ENCODE results near the gene SLC46A2. TPM values are rescaled to one million over a fixed set of nuclear protein-coding genes. Genes with fewer than 3 reads are reported as not detected.
A peak's percentile ranks its signal among the peaks of the same experiment; 100 is the strongest.

SLC46A2 gene
- total RNA-seq: not detected
- 0.09 TPM for total RNA-seq (2013)
- total RNA-seq: 0 to 0.18 (median 0) reads per million in 29 experiments

GRCh38 chr9:112890106-112891081, at the start of gene SLC46A2:
Gene SLC46A2 (minus strand): TSS chr9:112890876. CDS start chr9:112890681, 195 bp downstream.
- Mint-ChIP-seq H3K9me3 (no peaks in the 10 kb centered on the region), H3K27me3 (peaks cover 29 to 49% of the 10 kb centered on the region in 2 donors), H3K36me3 (no peaks in the 10 kb centered on the region), H3K4me3 (no peak within 1 kb of the TSS), H3K4me1 (no peaks in the 10 kb centered on the region), H3K27ac (no peak within 1 kb of the TSS)
- WGBS (ENCODE audit: insufficient coverage): 24% methylated on average over 74 of the region's 78 CpGs
- ATAC-seq (replicated peaks in 1 of 4) (no peak), DNase-seq (no peak)
- Histone ChIP-seq H3K27ac (ENCODE audit: low read length) (no peak within 1 kb of the TSS), H3K4me3 (ENCODE audit: control insufficient read depth in 1 of 2, extremely low read depth in 1 of 2, low read length in 1 of 2) (no peak within 1 kb of the TSS), H3K27me3 (replicated peaks in 1 of 2; ENCODE audit: control insufficient read depth in 2 of 2, extremely low read depth in 1 of 2, insufficient read depth in 2 of 2, low read length in 1 of 2) (peaks cover 0 to 34% of the 10 kb centered on the region in 2 experiments), H3K4me1 (ENCODE audit: control insufficient read depth in 1 of 2, extremely low read depth in 1 of 2, insufficient read depth in 2 of 2, low read length in 2 of 2) (no peaks in the 10 kb centered on the region), H3K36me3 (ENCODE audit: control insufficient read depth in 2 of 2, extremely low read depth in 1 of 2, insufficient read depth in 1 of 2, low read length in 1 of 2) (no peaks in the 10 kb centered on the region), H3K9me3 (no peaks in the 10 kb centered on the region)
- ChIA-PET CTCF (interaction anchor here in 1 of 2 donors (0.6 kb wide), 1 partner anchor 53 kb away, joined by 9 read pairs; no protein-coding TSS in a partner anchor), POLR2A (no interaction called here)

GRCh38 chr9:112939418-112939817, 48.7 kb upstream of the SLC46A2 start:
- Mint-ChIP-seq H3K36me3 (no peaks in the 10 kb centered on the region), H3K9me3 (no peaks in the 10 kb centered on the region), H3K27me3 (peaks cover 13 to 40% of the 10 kb centered on the region in 2 donors), H3K4me1 (no peaks in the 10 kb centered on the region), H3K4me3 (no peak overlapping the region), H3K27ac (no peak overlapping the region)
- Histone ChIP-seq H3K4me1 (ENCODE audit: control insufficient read depth in 1 of 2, extremely low read depth in 1 of 2, insufficient read depth in 2 of 2, low read length in 2 of 2) (no peaks in the 10 kb centered on the region), H3K36me3 (ENCODE audit: control insufficient read depth in 2 of 2, extremely low read depth in 1 of 2, insufficient read depth in 1 of 2, low read length in 1 of 2) (no peaks in the 10 kb centered on the region), H3K27ac (ENCODE audit: low read length) (no peak overlapping the region), H3K9me3 (no peaks in the 10 kb centered on the region), H3K27me3 (replicated peaks in 1 of 2; ENCODE audit: control insufficient read depth in 2 of 2, extremely low read depth in 1 of 2, insufficient read depth in 2 of 2, low read length in 1 of 2) (peaks cover 0 to 17% of the 10 kb centered on the region in 2 experiments), H3K4me3 (ENCODE audit: control insufficient read depth in 1 of 2, extremely low read depth in 1 of 2, low read length in 1 of 2) (no peak overlapping the region)
- DNase-seq (no peak), ATAC-seq (replicated peaks in 1 of 4) (no peak)
- ChIA-PET POLR2A (no interaction called here), CTCF (no interaction called here)

GRCh38 chr9:112933696-112934095, 43.0 kb upstream of the SLC46A2 start:
- no peaks in the 10 kb centered on the region for H3K4me1 Mint-ChIP-seq
- POLR2A ChIA-PET: no interaction called here
- ATAC-seq (replicated peaks in 1 of 4) (no peak), DNase-seq (no peak)
- no peak overlapping the region for H3K27ac Mint-ChIP-seq
- Histone ChIP-seq H3K36me3 (ENCODE audit: control insufficient read depth in 2 of 2, extremely low read depth in 1 of 2, insufficient read depth in 1 of 2, low read length in 1 of 2) (no peaks in the 10 kb centered on the region), H3K27ac (ENCODE audit: low read length) (no peak overlapping the region), H3K9me3 (no peaks in the 10 kb centered on the region), H3K4me3 (ENCODE audit: control insufficient read depth in 1 of 2, extremely low read depth in 1 of 2, low read length in 1 of 2) (no peak overlapping the region), H3K27me3 (replicated peaks in 1 of 2; ENCODE audit: control insufficient read depth in 2 of 2, extremely low read depth in 1 of 2, insufficient read depth in 2 of 2, low read length in 1 of 2) (peaks cover 0 to 22% of the 10 kb centered on the region in 2 experiments), H3K4me1 (ENCODE audit: control insufficient read depth in 1 of 2, extremely low read depth in 1 of 2, insufficient read depth in 2 of 2, low read length in 2 of 2) (no peaks in the 10 kb centered on the region)
- H3K27me3 Mint-ChIP-seq: peaks cover 23 to 39% of the 10 kb centered on the region in 2 donors
- H3K36me3 Mint-ChIP-seq: no peaks in the 10 kb centered on the region
- CTCF ChIA-PET: no interaction called here
- H3K9me3 Mint-ChIP-seq: no peaks in the 10 kb centered on the region
- WGBS (ENCODE audit: insufficient coverage): no CpG with 5 or more reads among the region's 2 CpGs
- no peak overlapping the region for H3K4me3 Mint-ChIP-seq

GRCh38 chr9:112925058-112925641, 34.5 kb upstream of the SLC46A2 start:
- ChIA-PET CTCF (no interaction called here), POLR2A (no interaction called here)
- WGBS (ENCODE audit: insufficient coverage): 58% methylated on average over 7 of the region's 8 CpGs
- Histone ChIP-seq H3K27me3 (replicated peaks in 1 of 2; ENCODE audit: control insufficient read depth in 2 of 2, extremely low read depth in 1 of 2, insufficient read depth in 2 of 2, low read length in 1 of 2) (peaks cover 0 to 5% of the 10 kb centered on the region in 2 experiments), H3K9me3 (no peaks in the 10 kb centered on the region), H3K4me1 (ENCODE audit: control insufficient read depth in 1 of 2, extremely low read depth in 1 of 2, insufficient read depth in 2 of 2, low read length in 2 of 2) (no peaks in the 10 kb centered on the region), H3K27ac (ENCODE audit: low read length) (no peak overlapping the region), H3K4me3 (ENCODE audit: control insufficient read depth in 1 of 2, extremely low read depth in 1 of 2, low read length in 1 of 2) (no peak overlapping the region), H3K36me3 (ENCODE audit: control insufficient read depth in 2 of 2, extremely low read depth in 1 of 2, insufficient read depth in 1 of 2, low read length in 1 of 2) (no peaks in the 10 kb centered on the region)
- ATAC-seq (replicated peaks in 1 of 4) (no peak), DNase-seq (peak in 1 of 35 experiments; percentile 29)
- Mint-ChIP-seq H3K36me3 (no peaks in the 10 kb centered on the region), H3K9me3 (no peaks in the 10 kb centered on the region), H3K4me1 (no peaks in the 10 kb centered on the region), H3K4me3 (no peak overlapping the region), H3K27me3 (peaks cover 16 to 33% of the 10 kb centered on the region in 2 donors), H3K27ac (no peak overlapping the region)

- CTCF ChIA-PET: no interaction called here
These were observed 30.9 kb upstream of the SLC46A2 start for GRCh38 chr9:112921549-112921948.

GRCh38 chr9:112917987-112918362, 27.3 kb upstream of the SLC46A2 start:
- WGBS (ENCODE audit: insufficient coverage): no CpG with 5 or more reads among the region's 1 CpG
- no peaks in the 10 kb centered on the region for H3K9me3 Mint-ChIP-seq
- peaks cover 0 to 2% of the 10 kb centered on the region in 2 experiments for H3K27me3 ChIP-seq (replicated peaks in 1 of 2; ENCODE audit: control insufficient read depth in 2 of 2, extremely low read depth in 1 of 2, insufficient read depth in 2 of 2, low read length in 1 of 2)
- DNase-seq: no peak
- H3K4me1 ChIP-seq (ENCODE audit: control insufficient read depth in 1 of 2, extremely low read depth in 1 of 2, insufficient read depth in 2 of 2, low read length in 2 of 2): no peaks in the 10 kb centered on the region
- no peaks in the 10 kb centered on the region for H3K9me3 ChIP-seq
- H3K4me3 ChIP-seq (ENCODE audit: control insufficient read depth in 1 of 2, extremely low read depth in 1 of 2, low read length in 1 of 2): no peak overlapping the region
- H3K36me3 Mint-ChIP-seq: no peaks in the 10 kb centered on the region
- ATAC-seq (replicated peaks in 1 of 4): no peak
- H3K4me3 Mint-ChIP-seq: no peak overlapping the region
- H3K36me3 ChIP-seq (ENCODE audit: control insufficient read depth in 2 of 2, extremely low read depth in 1 of 2, insufficient read depth in 1 of 2, low read length in 1 of 2): no peaks in the 10 kb centered on the region
- ChIA-PET POLR2A (no interaction called here), CTCF (no interaction called here)
- no peak overlapping the region for H3K27ac Mint-ChIP-seq
- no peak overlapping the region for H3K27ac ChIP-seq (ENCODE audit: low read length)
- H3K27me3 Mint-ChIP-seq: peaks cover 10 to 22% of the 10 kb centered on the region in 2 donors
- H3K4me1 Mint-ChIP-seq: no peaks in the 10 kb centered on the region

More at GRCh38 chr9:112921549-112921948, 30.9 kb upstream of the SLC46A2 start:
- Mint-ChIP-seq H3K27me3 (peaks cover 8 to 42% of the 10 kb centered on the region in 2 donors), H3K4me3 (no peak overlapping the region), H3K27ac (no peak overlapping the region), H3K4me1 (no peaks in the 10 kb centered on the region), H3K9me3 (no peaks in the 10 kb centered on the region), H3K36me3 (no peaks in the 10 kb centered on the region)
- peak in 1 of 35 experiments; percentile 8 for DNase-seq
- Histone ChIP-seq H3K4me1 (ENCODE audit: control insufficient read depth in 1 of 2, extremely low read depth in 1 of 2, insufficient read depth in 2 of 2, low read length in 2 of 2) (no peaks in the 10 kb centered on the region), H3K4me3 (ENCODE audit: control insufficient read depth in 1 of 2, extremely low read depth in 1 of 2, low read length in 1 of 2) (no peak overlapping the region), H3K36me3 (ENCODE audit: control insufficient read depth in 2 of 2, extremely low read depth in 1 of 2, insufficient read depth in 1 of 2, low read length in 1 of 2) (no peaks in the 10 kb centered on the region), H3K27me3 (replicated peaks in 1 of 2; ENCODE audit: control insufficient read depth in 2 of 2, extremely low read depth in 1 of 2, insufficient read depth in 2 of 2, low read length in 1 of 2) (peaks cover 0 to 2% of the 10 kb centered on the region in 2 experiments), H3K9me3 (no peaks in the 10 kb centered on the region), H3K27ac (ENCODE audit: low read length) (no peak overlapping the region)
- POLR2A ChIA-PET: no interaction called here
- ATAC-seq (replicated peaks in 1 of 4): no peak
- WGBS (ENCODE audit: insufficient coverage): 0% methylated on average over 1 of the region's 3 CpGs
